ENCODE measurements around the gene ENOPH1. TPM values are rescaled to one million over a fixed set of nuclear protein-coding genes. Genes with fewer than 3 reads are reported as not detected.

Gene ENOPH1
- total and polyA plus RNA-seq, 9 of the 15 experiments (the other 6 are each of a cell fraction or from before 2014, with no cell fraction given): 29.8 to 71.4 (median 48.9) TPM

DNA sequence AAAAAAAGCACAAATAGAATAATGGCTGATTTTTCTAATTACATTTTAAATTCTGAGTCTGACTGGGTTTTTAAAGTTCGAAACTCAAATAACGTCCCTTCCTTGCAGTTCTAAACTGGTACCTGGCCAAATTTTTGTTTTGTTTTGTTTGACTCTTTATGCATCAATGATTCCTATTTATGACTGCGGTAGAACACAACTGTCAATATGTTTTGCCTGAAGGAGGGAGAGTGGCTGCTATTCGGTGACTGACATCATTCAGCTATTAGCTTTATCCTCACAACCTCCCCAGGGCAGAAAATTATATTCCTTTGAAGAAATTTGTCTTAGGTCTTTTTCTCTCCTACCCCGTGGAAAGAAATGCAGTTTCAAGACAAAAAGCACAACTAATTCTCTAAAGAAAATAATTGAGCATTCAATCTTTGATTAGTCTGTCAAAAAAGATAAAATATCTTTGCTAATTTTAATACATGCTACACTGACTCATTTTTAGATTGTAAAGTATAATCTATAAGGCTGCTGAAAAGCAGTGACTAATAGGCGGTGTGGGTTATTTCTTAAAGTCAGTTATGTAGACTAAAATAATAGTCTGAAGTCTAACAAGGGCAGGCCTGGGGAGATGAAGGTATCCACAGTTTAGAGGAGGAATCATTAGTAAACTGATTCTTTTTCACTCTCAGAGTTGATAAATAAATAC is 69.5 kb downstream of the ENOPH1 start:
- in situ Hi-C loops (cut with MboI) (no loop called here), intact Hi-C loops (cut with micrococcal nuclease) (no loop called here)
- Histone ChIP-seq H3K27me3 (ENCODE audit: control insufficient read depth in 2 of 2, insufficient read depth in 2 of 2, low read length in 2 of 2) (peaks cover 23 to 38% of the 10 kb centered on the region in 2 experiments), H3K36me3 (ENCODE audit: control insufficient read depth, insufficient read depth, low read length) (no peaks in the 10 kb centered on the region), H2AFZ (ENCODE audit: low read depth, low read length) (no peak overlapping the region), H3K9ac (ENCODE audit: insufficient read depth in 1 of 2, low read depth in 2 of 2, low read length in 2 of 2) (no peak overlapping the region), H3K9me1 (ENCODE audit: control insufficient read depth, insufficient read depth, low read length) (no peaks in the 10 kb centered on the region), H3K9me3 (replicated peaks; ENCODE audit: control insufficient read depth, insufficient read depth, low read depth, low read length) (no peaks in the 10 kb centered on the region; the same call in 1 of the 2 replicates), H3K4me3 (no peak overlapping the region), H3K27ac (ENCODE audit: extremely low read depth, low read depth, low read length) (no peak overlapping the region), H3K79me2 (ENCODE audit: control insufficient read depth, insufficient read depth, low read length) (no peaks in the 10 kb centered on the region), H3K4me1 (replicated peaks in 1 of 2; ENCODE audit: control insufficient read depth in 2 of 2, insufficient read depth in 2 of 2, low read length in 2 of 2) (no peaks in the 10 kb centered on the region), H3K4me2 (ENCODE audit: insufficient read depth, low read length) (no peak overlapping the region), H4K20me1 (replicated peaks; ENCODE audit: control insufficient read depth, insufficient read depth, low read length) (no peaks in the 10 kb centered on the region)
- BruUV-seq (replicated peaks): no TSS peak
- FAIRE-seq: no peak
- ChIA-PET POLR2A (interaction anchor here (0.6 to 1.8 kb wide), 2 partner anchors 14 to 60 kb away, joined by 4 to 5 read pairs; no protein-coding TSS in a partner anchor), CTCF (ENCODE audit: low intra/inter-chr PET ratio) (no interaction called here)
- no peak for ATAC-seq
- no peak for DNase-seq (ENCODE audit: extremely low read depth in 1 of 4, low spot score in 3 of 4)
- no peak for TF ChIP-seq SNRNP70 (optimal IDR thresholded peaks at IDR 0.05; ENCODE audit: low read depth, low read length)
- TF ChIP-seq NCOA2 (IDR thresholded peaks at IDR 0.05; ENCODE audit: partially characterized antibody in 2 of 2): no peak
- TF ChIP-seq, protein P1, sequence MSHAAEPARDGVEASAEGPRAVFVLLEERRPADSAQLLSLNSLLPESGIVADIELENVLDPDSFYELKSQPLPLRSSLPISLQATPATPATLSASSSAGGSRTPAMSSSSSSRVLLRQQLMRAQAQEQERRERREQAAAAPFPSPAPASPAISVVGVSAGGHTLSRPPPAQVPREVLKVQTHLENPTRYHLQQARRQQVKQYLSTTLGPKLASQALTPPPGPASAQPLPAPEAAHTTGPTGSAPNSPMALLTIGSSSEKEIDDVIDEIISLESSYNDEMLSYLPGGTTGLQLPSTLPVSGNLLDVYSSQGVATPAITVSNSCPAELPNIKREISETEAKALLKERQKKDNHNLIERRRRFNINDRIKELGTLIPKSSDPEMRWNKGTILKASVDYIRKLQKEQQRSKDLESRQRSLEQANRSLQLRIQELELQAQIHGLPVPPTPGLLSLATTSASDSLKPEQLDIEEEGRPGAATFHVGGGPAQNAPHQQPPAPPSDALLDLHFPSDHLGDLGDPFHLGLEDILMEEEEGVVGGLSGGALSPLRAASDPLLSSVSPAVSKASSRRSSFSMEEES (CRISPR knock-in tag; IDR thresholded peaks at IDR 0.05): no peak
- WGBS (ENCODE audit: insufficient coverage, low coverage, missing lambda C conversion rate): 0% methylated on average over 6 of the region's 6 CpGs
